SKM-1 (cell line): ENCODE results near the gene OOSP2.
"Not testable (repeated sequence)": the region's sequence is repeated elsewhere in the genome, so short reads cannot be mapped to it uniquely, and the experiment has no call there.

ENCODE experiments used
- DNase-seq: peaks from one replicate; lab custom pipeline; 2025; ENCODE audit not compliant: unreplicated experiment; lab: John Stamatoyannopoulos, UW

OOSP2 gene, protein sequence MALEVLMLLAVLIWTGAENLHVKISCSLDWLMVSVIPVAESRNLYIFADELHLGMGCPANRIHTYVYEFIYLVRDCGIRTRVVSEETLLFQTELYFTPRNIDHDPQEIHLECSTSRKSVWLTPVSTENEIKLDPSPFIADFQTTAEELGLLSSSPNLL

DNA sequence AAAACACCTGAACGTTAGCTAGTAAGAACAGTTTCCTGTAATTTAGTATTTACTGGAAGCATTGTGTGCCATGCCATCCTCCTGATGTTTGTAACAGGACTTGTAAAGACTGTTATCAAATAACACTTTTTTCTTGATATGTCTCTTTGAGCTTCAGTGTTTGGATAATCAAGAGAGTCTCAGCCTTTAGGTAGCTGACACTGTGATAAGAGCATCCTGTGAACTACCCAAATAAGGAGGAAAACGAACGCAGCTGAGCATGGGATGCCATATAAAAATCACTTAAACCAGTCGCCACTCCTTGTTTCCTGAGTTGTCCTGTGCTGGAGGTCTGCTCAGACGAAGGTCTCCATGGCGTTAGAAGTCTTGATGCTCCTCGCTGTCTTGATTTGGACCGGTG lies at the start of gene OOSP2:
OOSP2 (plus strand) TSS at position 301 of the 400 bp plus-strand sequence; CDS start at position 352, 51 bp downstream.
- DNase-seq = no peak

DNA sequence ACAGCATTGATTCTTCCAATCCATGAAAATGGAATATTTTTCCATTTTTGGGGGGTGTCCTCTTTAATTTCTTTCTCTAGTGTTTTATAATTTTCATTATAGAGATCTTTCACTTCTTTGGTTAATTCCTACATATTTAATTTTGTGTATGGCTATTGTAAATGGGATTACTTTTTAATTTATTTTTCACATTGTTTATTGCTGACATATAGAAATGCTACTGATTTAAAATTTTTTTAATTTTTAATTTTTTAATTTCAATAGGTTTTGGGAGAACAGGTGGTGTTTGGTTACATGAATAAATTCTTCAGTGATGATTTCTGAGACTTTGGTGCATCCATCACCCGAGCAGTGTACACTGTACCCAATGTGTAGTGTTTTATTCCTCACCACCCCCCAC lies 49.8 kb upstream of the OOSP2 start:
- no peak for DNase-seq

DNA sequence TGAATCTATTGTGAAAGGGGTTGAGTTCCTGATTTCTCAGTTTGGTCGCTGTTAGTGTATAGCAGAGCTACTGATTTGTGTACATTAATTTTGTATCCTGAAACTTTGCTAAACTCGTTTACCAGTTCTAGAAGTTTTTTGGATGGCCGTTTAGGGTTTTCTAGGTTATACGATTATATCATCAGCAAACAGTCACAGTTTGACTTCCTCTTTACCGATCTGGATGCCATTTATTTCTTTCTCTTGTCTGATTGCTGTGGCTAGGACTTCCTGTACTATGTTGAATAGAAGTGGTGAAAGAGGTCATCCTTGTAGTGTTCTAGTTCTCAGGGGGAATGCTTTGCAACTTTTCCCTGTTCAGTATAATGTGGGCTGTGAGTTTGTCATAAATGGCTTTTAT lies 47.8 kb upstream of the OOSP2 start:
- no peak for DNase-seq

DNA sequence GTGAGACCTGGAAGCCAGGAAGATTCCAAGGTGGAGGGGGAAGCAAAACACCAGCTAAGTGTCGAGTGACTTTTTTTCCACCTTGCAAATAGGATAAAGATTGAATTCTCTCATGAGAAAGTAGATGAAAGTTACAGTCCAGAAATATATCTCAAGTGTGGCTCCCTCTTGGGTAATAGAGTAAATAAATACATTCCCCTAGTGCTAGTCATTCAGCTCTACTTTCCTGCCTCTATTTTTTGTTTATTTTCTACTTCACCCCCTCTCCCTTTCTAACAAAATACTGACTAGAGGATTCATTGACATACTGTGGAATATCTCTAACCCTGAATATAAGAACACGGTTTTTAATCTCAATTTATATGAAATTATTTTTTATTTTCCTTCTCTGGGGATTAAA lies 42.4 kb upstream of the OOSP2 start:
- DNase-seq = no peak

DNA sequence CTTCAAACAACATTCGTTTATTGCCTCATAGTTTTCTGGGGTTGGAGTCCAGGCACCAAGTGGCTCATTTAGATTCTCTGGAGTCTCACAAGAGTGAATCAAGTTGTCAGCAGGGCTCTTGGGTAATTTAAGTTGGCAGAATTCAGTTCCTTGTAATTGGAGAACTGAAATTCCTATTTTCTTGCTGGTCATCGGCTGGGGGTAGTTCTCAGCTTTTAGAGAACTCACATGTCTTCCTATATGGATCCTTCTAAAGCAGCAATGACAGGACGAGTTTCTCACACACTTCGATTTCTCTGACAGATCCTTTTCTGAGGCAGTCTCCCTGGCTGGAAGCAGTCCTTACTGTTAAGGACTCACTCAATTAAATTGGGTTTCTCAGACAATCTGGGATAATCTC lies 40.5 kb upstream of the OOSP2 start:
- DNase-seq = no peak

DNA sequence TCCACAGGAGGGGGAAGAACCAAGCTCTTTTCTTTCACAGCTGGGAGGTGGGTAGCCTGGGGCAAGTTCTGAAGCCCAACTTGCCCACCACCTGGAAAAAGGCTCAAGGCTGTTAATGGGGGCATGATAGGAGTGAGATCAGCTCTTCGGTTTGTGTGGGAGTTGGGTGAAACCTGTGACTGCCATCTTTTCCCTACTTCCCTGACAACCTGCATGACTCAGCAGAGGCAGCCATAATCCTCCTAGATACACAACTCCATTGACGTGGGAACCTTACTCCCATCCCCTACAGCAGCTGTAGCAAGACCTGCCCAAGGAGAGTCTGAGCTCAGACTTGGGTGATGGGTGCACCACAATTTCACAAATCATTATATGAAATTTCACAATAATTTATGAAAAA lies 36.5 kb upstream of the OOSP2 start:
- no peak for DNase-seq

DNA sequence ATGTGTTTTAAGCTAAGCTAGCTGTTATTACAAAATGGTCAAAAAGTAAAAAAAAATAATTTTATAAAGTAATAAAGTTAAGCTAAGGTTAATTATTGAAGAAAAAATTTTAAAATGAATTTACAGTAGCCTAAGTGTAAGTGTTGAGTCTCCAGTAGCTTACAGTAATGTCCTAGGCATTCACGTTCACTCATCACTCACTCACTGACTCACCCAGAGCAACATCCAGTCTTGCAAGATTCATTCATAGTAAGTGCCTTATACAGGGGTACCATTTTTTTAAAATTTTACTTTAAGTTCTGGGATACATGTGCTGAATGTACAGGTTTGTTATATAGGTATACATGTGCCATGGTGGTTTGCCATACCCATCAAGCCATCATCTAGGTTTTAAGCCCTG lies 34.8 kb upstream of the OOSP2 start:
- no peak for DNase-seq

DNA sequence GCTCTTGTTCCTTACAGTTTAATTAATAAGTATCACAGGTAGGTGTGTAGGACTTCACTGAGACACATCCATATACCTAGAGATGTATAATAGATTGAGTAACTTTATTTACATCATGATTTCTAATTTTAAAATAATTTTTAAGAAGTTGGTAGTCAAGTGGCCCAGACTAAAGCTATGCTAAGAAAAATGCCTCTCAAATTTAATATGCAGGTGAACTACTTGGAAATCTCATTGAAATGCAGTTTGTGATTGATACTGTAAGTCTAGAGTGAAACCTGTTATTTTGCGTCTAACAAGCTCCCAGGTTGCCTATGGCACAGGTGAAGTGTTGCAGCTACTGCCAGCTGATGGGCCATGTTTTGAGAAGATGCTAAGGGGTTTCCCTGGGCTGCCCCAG lies 23.3 kb upstream of the OOSP2 start, which contains the start of gene OOSP4B:
OOSP4B (plus strand) TSS at position 301 of the 400 bp plus-strand sequence.
- DNase-seq = no peak

DNA sequence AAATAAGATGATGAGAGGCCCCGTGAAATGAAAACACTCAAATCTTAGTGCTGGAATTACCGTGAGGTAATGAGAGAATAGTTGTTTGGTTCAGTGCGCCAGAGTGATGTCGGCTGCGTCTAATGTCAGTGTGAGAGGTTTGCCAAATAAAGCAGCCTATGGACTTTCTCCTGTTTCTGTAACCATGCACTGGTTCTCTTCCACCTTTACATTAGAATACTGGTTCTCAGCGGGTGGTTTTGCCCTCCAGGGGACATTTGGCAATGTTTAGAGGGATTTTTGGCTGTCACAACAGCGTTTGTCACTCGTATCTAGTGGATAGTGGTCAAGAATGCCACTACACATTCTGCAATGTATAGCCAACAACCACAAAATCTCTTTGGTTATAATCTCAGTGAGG lies 22.2 kb upstream of the OOSP2 start:
- no peak for DNase-seq

DNA sequence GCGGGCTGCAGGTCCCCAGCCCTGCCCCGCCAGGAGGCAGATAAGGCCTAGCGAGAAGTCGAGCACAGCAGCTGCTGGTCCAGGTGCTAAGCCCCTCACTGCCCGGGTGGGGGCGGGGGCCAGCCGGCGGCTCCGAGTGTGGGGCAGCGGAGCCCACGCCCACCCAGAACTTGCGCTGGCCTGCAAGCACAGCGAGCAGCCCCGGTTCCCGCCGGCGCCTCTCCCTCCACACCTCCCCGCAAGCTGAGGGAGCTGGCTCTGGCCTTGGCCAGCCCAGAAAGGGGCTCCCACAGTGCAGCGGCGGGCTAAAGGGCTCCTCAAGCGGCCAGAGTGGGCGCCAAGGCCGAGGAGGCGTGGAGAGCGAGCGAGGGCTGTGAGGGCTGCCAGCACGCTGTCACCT lies 19.8 kb upstream of the OOSP2 start:
- DNase-seq = not testable (repeated sequence)

DNA sequence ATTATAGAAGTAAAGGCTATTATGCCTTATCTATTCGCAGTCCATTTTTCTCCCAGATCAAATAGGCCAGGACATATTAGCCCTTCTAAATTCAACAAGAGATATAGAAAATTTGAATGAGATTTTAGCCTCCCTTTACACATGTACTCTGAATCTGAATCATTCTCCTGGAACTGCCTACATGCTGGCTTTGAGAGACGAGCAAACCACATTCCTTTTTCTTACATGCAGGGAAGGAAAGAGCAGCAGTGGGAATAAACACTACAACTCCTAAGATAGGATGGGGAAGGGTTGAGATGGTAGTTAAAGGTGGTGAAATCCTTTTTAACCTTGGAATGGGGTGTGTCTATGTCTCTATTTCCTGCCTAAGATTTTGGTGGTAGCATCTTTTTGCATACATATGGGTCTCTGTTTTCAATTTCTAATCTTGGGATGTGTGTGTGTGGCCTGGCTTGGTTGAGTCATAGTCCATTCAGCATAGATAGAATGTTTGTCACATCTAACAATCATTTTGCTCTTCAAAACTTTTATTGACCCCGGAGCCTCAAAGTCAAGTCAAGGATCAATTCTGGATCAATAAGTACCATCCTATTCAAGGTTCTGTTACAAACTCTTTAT lies 11.1 kb upstream of the OOSP2 start:
- DNase-seq = no peak

DNA sequence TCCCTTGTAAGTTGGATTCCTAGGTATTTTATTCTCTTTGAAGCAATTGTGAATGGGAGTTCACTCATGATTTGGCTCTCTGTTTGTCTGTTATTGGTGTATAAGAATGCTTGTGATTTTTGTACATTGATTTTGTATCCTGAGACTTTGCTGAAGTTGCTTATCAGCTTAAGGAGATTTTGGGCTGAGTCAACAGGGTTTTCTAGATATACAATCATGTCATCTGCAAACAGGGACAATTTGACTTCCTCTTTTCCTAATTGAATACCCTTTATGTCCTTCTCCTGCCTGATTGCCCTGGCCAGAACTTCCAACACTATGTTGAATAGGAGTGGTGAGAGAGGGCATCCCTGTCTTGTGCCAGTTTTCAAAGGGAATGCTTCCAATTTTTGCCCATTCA lies 10.2 kb downstream of the OOSP2 start:
- not testable (repeated sequence) for DNase-seq

DNA sequence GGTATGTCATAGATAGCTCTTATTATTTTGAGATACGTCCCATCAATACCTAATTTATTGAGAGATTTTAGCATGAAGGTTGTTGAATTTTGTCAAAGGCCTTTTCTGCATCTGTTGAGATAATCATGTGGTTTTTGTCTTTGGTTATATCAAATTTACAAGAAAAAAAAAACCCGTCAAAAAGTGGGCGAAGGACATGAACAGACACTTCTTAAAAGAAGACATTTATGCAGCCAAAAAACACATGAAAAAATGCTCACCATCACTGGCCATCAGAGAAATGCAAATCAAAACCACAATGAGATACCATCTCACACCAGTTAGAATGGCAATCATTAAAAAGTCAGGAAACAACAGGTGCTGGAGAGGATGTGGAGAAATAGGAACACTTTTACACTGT lies 10.6 kb downstream of the OOSP2 start:
- not testable (repeated sequence) for DNase-seq

DNA sequence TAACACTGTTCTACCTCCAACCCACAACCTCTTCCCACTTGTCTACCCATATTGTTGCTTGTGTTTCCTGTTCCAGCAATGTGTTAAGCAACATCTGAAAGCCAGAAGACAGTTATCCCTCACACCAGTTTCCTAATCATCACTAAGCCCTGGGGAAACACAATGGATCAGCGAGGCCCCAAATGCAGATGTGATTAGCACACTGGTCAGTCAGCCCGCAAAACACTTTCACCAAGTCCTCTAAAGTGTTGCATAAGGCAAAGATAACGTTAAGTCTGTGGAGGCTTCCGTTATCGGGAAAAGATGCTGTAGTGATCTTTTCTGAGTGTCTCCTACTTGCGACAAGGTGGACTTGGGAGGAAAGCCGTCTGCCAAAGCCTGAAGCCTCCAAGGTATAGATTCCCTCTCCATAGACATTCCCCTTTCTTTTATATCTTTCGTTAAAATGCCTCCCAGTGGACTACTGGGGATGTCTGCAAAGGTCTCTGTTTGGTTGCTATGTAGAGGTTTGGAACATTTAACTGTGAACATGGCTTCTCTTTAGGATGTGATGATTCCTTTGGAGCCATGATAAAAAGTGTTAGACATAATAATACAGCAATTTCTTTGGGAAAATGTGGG lies 16.2 kb downstream of the OOSP2 start, which contains the start of gene MS4A3:
MS4A3 (plus strand) TSS at position 317 of the 621 bp plus-strand sequence. CDS start 4,496 bp downstream, outside the sequence.
- DNase-seq = peak; percentile 94

DNA sequence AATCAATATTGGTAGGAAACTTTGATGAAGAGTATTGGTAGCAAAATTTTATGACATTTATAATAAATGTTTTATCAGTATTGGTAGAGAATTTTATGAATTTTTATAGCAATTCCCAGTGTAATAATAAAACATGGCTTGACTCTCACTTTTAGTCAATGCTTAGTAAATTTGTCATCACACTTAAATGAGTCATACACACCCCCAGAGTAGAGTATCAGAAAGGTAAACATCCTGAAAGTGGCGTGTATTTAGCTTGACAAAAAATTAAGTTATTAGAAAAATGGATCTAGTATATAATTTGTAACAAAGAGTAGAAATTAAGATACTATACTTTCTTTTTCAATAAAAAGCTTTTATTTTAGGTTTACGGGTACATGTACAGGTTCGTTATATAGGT lies 18.8 kb downstream of the OOSP2 start:
- no peak for DNase-seq

DNA sequence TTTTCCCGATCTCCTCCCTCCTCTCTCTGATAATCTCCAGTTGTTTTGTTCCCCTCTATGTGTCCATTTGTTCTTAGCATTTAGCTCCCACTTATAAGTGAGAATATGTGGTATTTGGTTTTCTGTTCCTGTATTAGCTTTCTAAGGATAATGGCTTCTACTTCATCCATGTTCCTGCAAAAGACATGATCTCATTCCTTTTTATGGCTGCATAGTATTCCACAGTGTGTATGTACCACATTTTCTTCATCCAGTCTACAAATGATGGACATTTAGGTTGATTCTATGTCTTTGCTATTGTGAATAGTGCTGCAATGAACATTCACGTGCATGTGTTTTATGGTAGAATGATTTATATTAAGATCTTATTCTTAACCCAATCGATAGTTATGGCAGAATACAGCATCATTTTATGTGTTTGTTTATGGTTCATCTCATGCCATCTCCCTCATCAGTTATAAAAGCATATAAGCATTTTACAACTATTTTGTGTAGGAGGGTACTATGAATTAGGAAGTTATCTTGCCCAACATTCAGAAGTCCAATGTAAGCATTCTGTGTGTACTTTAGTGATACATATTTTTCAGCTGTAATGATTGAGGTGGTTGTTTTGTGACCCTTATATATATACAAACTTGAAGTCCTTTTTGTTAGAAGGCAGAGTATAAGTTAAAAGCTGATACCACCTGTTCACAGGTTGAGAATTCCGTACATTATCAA lies 19.5 kb downstream of the OOSP2 start:
- no peak for DNase-seq

DNA sequence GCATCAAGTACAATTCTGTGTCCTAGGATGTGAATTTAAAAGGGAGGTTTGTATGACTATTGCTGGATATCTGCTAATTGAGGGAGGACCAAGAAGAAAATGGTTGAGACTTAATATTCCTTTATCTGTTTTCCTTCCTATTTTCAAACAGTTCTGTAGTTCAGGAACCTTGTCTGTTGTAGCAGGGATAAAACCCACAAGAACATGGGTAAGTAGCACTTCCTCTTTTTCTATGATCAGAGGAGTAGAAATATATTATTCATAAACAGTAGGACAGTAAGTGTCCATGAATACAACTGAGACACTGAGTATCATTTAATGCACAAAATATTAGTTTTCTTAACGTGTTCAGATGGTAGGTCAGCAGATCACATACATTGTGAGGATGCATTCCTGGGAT lies 23.9 kb downstream of the OOSP2 start:
- peak; percentile 30 for DNase-seq

DNA sequence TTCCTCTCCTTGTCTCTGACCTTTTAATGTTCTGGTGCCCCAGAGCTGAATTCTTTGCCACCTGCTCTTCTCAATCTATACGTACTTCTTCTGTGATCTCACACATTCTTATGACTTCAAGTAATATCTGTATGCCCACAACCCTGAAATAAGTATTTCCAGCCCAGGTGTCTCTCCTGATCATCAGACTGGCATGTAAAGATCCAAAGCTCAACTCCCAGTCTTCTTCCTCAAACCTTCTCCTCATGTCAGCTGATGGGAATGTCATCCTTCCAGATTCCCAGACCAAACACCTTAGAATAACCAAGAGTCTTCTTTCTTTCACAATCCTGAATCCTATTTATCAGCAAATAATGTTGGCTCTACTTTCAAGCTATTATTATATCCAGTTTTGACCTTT lies 25.6 kb downstream of the OOSP2 start:
- DNase-seq = no peak

DNA sequence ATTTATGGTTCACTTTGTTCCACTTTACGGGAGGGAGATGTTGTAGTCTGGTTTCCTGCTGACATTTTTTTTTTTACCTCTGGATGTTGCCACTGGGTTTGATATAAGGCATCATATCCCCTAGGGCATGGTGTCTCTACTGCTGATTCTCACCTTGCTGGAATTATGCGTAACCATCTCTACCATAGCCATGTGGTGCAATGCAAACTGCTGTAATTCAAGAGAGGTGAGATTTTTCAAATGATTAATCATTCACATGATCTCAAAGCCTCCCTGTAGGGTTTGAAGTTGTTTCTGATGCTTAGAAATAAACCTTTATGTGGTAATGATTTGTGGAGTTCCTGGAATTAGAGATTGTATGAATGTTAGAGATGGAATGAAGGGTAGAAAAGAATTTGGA lies 29.2 kb downstream of the OOSP2 start:
- DNase-seq = no peak

DNA sequence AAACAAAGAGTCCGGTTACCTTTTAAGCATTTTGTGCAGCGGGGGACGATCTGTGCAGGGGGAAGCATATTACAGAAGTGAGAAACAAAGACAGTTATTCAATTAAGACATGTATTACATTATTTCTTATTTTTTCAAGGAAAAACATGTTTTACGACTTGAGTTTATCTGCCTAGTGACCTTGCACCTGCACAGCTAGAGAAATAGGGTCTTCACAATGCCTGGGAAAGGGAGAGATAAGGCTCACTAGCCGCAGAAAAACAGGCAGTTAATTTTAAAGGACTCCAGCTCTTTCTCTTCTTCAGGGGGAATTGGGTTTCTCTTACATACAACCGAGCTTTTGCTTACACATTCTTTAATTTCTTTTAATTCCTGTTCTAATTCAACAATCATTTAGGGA lies 31.4 kb downstream of the OOSP2 start:
- not testable (repeated sequence) for DNase-seq

DNA sequence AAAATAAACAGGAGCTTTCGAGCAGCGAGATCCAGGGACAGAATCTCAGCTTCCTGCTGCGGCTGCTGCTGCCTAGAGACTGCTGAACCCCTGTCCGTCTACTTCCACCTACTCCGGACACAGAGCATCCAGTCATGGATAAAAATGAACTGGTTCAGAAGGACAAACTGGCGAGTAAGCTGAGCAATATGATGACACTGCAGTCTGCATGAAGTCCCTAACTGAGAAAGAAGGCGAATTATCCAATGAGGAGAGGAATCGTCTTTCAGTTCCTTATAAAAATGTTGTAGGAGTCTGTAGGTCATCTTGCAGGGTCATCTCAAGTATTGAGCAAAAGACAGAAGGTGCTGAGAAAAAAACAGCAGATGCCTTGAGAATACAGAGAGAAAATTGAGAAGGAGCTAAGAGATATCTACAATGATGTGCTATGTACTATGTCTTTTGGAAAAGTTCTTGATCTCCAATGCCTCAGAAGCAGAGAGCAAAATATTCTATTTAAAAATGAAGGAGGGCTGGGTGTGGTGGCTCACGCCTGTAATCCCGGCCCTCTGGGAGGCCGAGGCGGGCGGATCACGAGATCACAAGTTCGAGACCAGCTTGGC lies 37.1 kb downstream of the OOSP2 start:
- no peak for DNase-seq
